ENCODE results near the gene BSG.
"Not testable (repeated sequence)": the region's sequence is repeated elsewhere in the genome, so short reads cannot be mapped to it uniquely, and the experiment has no call there.

The BSG gene

GRCh38 chr19:573519-573825 is 1.1 kb downstream of the BSG start:
- no peak for DNase-seq

GRCh38 chr19:574658-575526 is 2.5 kb downstream of the BSG start:
- no peak for DNase-seq

GRCh38 chr19:575527-576506 is 3.4 kb downstream of the BSG start:
- no peak for DNase-seq

DNA sequence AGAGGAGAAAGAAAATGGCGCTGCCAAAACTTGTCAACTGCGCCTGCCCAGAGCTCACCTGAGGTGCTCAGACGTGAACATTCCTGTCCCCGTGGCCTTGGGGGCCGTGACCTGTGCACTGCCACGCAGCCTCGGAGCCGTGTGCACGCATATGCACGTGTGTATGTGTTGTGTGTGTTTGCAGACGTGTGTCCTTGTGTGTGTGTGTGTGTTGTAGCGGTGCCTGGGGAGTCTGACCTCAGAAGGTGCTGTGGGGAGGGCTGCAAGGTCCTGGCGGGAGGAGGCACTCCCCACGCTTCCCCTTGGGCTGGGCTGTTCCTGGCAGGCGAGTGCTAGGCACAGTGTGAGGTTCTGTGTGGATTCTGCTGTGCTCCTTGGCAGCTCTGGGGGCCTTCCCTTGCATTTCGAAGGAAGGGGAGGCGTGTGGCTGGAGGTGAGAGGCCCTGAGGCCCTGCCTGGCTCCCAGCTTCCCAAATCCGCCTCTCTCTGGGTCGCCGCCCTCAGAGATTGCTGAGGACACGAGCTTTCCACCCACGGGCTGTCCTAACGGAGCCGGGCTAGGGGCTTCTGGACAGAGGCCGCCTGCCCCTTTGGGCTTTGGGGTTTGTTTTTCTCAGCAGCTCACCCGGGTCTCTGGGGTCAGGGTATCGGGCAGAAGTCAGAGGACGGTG is 4.5 kb downstream of the BSG start:
- no peak for DNase-seq

- no peak for DNase-seq
Measured at GRCh38 chr19:577439-578392, 5.3 kb downstream of the BSG start.

GRCh38 chr19:579111-579841 is 6.9 kb downstream of the BSG start:
- DNase-seq, result no peak

- no peak for DNase-seq
Measured at GRCh38 chr19:579842-580155, 7.4 kb downstream of the BSG start.

DNA sequence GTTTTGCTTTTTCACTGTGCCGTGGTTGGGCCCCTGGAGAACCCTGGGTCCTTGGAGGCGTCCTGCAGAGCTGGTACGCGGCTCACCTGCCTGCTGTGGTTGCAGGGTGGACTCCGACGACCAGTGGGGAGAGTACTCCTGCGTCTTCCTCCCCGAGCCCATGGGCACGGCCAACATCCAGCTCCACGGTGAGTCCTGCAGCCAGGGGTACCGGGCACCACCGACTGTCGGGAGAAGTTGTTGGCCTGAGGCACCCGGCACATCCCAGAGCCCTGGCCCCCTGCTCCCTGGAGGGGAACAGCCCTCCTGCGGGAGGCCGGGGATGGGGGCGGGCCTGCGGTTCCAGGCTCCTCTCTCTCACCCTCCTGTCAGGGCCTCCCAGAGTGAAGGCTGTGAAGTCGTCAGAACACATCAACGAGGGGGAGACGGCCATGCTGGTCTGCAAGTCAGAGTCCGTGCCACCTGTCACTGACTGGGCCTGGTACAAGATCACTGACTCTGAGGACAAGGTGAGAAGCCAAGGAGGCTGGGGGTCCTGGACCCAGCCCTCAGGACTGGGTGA is 8.0 kb downstream of the BSG start:
- no peak for DNase-seq

- no peak for DNase-seq
Measured at GRCh38 chr19:581399-582111, 9.2 kb downstream of the BSG start.

DNA sequence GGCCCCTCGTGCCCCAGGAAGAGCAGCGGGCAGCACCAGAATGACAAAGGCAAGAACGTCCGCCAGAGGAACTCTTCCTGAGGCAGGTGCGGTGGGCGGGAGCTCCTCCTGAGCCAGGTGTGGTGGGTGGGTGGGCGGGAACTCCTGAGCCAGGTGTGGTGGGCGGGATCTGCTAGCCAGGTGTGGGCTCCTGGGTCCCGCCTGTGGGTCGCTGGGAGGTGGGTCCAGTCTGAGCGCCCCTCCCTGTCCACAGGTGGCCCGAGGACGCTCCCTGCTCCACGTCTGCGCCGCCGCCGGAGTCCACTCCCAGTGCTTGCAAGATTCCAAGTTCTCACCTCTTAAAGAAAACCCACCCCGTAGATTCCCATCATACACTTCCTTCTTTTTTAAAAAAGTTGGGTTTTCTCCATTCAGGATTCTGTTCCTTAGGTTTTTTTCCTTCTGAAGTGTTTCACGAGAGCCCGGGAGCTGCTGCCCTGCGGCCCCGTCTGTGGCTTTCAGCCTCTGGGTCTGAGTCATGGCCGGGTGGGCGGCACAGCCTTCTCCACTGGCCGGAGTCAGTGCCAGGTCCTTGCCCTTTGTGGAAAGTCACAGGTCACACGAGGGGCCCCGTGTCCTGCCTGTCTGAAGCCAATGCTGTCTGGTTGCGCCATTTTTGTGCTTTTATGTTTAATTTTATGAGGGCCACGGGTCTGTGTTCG is 10.3 kb downstream of the BSG start:
- DNase-seq, result no peak

- no peak for DNase-seq
Measured at GRCh38 chr19:583198-583967, 11.0 kb downstream of the BSG start.

DNA sequence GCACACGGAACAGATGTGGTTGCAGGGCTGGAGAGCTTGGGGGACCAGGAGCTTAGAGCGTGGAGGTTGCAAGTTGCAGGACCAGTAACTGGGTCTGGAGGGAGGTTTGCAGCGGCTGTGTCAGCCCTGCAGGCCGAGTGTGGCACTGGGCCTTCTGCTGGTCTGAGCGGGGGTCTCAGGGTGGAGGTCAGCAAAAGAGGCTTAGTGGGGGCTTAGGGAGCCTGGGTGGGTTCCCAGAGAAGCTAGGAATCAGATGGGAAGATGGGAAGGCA is 11.5 kb downstream of the BSG start:
- DNase-seq, result no peak

GRCh38 chr19:584240-585001 is 12.0 kb downstream of the BSG start:
- no peak for DNase-seq

DNA sequence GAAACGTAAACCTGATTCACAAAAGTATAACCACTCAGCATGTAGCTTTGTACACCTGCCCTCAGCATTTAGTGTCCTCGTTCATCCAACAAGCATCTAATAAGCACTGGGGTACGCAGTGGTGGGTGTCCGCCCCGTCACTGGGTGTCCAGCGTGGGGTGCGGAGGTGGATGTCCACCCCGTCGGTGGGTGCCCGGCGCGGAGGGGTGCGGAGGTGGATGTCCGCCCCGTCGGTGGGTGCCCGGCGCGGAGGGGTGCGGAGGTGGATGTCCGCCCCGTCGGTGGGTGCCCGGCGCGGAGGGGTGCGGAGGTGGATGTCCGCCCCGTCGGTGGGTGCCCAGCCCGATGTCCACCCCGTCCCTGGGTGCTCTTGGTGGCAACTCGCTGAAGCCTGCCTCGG is 12.8 kb downstream of the BSG start:
- DNase-seq, result not testable (repeated sequence)

DNA sequence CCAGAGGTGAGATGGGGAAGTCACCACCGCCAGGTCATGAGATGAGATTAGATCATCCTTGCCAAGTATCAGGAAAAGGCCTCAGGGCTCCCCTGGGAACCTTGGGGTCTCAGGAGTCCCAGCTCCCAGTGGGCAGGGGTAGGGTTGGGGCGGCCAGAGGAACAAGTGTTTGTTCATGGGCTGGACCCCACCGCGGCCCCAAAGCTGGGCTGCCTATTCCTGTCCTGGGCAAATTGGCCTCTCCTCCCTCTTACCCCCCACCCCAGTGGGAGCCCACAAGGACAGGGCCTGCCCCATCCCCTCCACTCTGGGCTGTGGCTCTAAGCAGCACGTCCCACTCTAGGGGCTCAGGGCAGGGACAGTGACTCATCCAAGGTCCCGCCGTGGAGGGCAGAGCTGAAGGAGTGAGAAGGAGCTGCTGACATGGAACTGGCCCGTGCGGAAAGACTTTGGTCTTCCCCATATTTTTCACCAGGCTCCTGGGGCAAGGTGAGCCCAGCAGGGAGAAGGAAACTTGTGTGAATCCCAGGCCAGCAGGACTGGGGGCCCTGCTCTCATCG is 13.2 kb downstream of the BSG start:
- DNase-seq, result no peak

GRCh38 chr19:588093-588740 is 15.8 kb downstream of the BSG start:
- peak; percentile 90 for DNase-seq

DNA sequence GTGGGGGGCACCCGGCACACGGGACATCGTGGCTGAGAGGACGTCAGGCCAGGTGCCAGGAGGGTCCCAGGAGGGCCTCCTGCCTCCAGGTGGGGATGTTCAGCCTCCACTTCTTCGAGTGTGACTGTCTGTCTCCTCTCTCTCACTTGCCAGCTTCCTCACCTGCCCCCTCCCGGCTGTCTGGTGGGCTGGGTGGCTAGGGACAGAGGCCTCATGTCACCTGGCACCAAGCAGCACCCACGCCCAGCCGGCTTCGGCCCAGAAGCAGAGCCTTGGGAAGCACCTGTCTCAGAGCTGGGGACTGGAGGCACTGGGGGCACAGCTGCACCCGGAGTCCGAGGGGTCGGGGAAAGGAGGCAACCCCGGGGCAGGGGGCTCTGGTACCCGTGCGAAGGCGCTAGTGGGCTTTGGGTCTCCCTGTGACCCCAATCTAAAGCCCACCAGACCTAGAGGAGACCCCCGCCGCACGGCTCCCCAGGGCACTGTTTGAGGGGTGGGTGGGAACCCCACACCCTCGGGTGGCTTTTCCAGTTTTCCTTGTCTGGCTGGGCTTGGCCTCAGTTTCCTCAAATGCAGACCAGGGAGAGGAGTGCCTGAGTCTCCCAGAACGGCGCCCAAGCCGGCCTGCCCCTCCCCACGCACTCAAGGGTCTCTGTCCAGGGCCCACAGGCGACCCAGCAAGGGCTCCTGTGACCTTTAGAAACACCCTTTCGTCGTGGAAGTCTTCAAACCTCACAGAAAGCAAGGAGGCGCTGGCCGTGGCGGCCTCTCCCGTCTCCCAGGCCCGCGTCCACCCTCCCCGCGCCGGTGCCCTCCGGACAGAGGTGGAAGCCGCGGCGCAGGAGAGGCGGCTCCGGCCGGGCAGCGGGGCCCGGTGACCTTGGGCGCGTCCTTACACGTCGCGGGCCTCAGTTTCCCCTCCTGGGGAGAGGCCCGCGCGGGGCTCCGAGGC is 16.6 kb downstream of the BSG start:
- no peak for DNase-seq
